Lung (tissue), 12 donors: ENCODE results near the gene ZC3H8. TPM values are rescaled to one million over a fixed set of nuclear protein-coding genes. Genes with fewer than 3 reads are reported as not detected.

Experiments
- ATAC-seq: fragments of 200-7000 bp; cut with Tn5 transposase; one replicate; pipeline ENCODE4 v1.9.1; 2020; ENCODE audit warnings: moderate number of reproducible peaks; ENCODE audit not compliant: insufficient read depth, low FRiP score
- DNase-seq, 3 donors: peaks; one replicate each; pipeline ENCODE4 v3.0.0-alpha.2; 2013 to 2017
- H3K27ac ChIP-seq, 2 donors: one replicate each; pipeline ENCODE4 v1.5.1; 2013; ENCODE audit warnings: mild to moderate bottlenecking in 2 of 2, moderate library complexity in 2 of 2, control low read depth in 1 of 2, inconsistent platforms in 1 of 2, low read depth in 1 of 2, low read length in 1 of 2
- H3K27me3 ChIP-seq, 3 donors: one replicate each; pipeline ENCODE4 v1.5.1; 2013; ENCODE audit warnings: low read length in 2 of 3; ENCODE audit not compliant: control insufficient read depth in 3 of 3, insufficient read depth in 3 of 3
- H3K36me3 ChIP-seq, 4 donors: one replicate each; pipeline ENCODE4 v1.5.1; 2013; ENCODE audit warnings: low read length in 4 of 4, mild to moderate bottlenecking in 1 of 4, moderate library complexity in 1 of 4; ENCODE audit not compliant: control insufficient read depth in 4 of 4, insufficient read depth in 4 of 4
- H3K4me1 ChIP-seq, 5 donors: one replicate each; pipeline ENCODE4 v1.5.1; 2013; ENCODE audit warnings: low read length in 5 of 5, mild to moderate bottlenecking in 2 of 5, moderate library complexity in 1 of 5; ENCODE audit not compliant: control insufficient read depth in 5 of 5, insufficient read depth in 5 of 5
- H3K4me3 ChIP-seq: one replicate; pipeline ENCODE4 v1.5.1; 2013; ENCODE audit warnings: mild to moderate bottlenecking, control low read depth, moderate library complexity
- H3K9ac ChIP-seq, 2 donors: one replicate each; pipeline ENCODE4 v1.5.1; 2013; ENCODE audit warnings: low read length in 2 of 2, control low read depth in 1 of 2; ENCODE audit not compliant: insufficient read depth in 1 of 2
- H3K9me3 ChIP-seq, 4 donors: one replicate each; pipeline ENCODE4 v1.5.1; 2013; ENCODE audit warnings: low read length in 3 of 4, mild to moderate bottlenecking in 1 of 4, moderate library complexity in 1 of 4; ENCODE audit not compliant: control insufficient read depth in 4 of 4, insufficient read depth in 3 of 4
- CTCF ChIP-seq: IDR thresholded peaks from 2 replicates; pipeline ENCODE4 v1.5.1; 2012; ENCODE audit warnings: mild to moderate bottlenecking; ENCODE audit errors: control extremely low read depth, extremely low read depth
- WGBS, 2 donors: extraction: QIAGEN DNeasy Blood & Tissue Kit; methylation state at CpG; one replicate each; pipeline ENCODE4 v1.1.7; 2013; 5-methylcytosine and 5-hydroxymethylcytosine counted together
- polyA plus RNA-seq, 2 donors: library from polyadenylated mRNA; stranded (reverse); fragments of 200-250 nt; gene quantifications; one replicate each; pipeline ENCODE4 v1.2.1, GENCODE V29; 2013
- total RNA-seq, 2 donors: library from RNA; depleted of rRNA in 1 of 2; stranded (reverse); fragments of >200 nt in 1 of 2; gene quantifications; one replicate each; pipeline ENCODE4 v1.2.1, GENCODE V29; 2014 to 2021
- donor health status: control.
- donor health status: control.
- donor health status: Bipolar disorder and iron deficiency.
- donor health status: healthy.
- donor health status: DM: yes; HTN: yes; CAD: no.

ZC3H8 gene
- total and polyA plus RNA-seq, 4 donors: 2.1 to 24.9 (median 5.3) TPM

- Histone ChIP-seq H3K27me3 (no peaks in the 10 kb centered on the region), H3K9me3 (peaks cover 0 to 3% (median 0%) of the 10 kb centered on the region in 4 donors), H3K36me3 (peaks cover 2 to 6% (median 4%) of the 10 kb centered on the region in 4 donors), H3K9ac (no peak overlapping the region), H3K4me1 (peaks cover 0 to 3% (median 0%) of the 10 kb centered on the region in 5 donors), H3K4me3 (no peak overlapping the region), H3K27ac (no peak overlapping the region)
- ATAC-seq: no peak
- TF ChIP-seq CTCF: no peak
- DNase-seq: no peak
- 99% methylated on average over 3 of the region's 3 CpGs for WGBS, 2 donors
Measured at GRCh38 chr2:112230371-112230770, 24.5 kb downstream of the ZC3H8 start.

- no peak for DNase-seq
- Histone ChIP-seq H3K4me3 (no peak overlapping the region), H3K9me3 (peaks cover 0 to 3% (median 0%) of the 10 kb centered on the region in 4 donors), H3K27me3 (no peaks in the 10 kb centered on the region), H3K9ac (no peak overlapping the region), H3K36me3 (peaks cover 0 to 6% (median 3%) of the 10 kb centered on the region in 4 donors), H3K27ac (no peak overlapping the region), H3K4me1 (peaks cover 0 to 3% (median 0%) of the 10 kb centered on the region in 5 donors)
- TF ChIP-seq CTCF: no peak
- ATAC-seq: no peak
Measured at GRCh38 chr2:112229348-112229747, 25.5 kb downstream of the ZC3H8 start.

- H3K4me3 ChIP-seq: no peak overlapping the region
- peaks cover 0 to 4% (median 0%) of the 10 kb centered on the region in 4 donors for H3K9me3 ChIP-seq
- H3K27me3 ChIP-seq: no peaks in the 10 kb centered on the region
- TF ChIP-seq CTCF: no peak
- no peak overlapping the region for H3K27ac ChIP-seq
- ATAC-seq: no peak
- 97 to 99% methylated on average over 3 of the region's 3 CpGs for WGBS, 2 donors
- H3K36me3 ChIP-seq: peaks cover 4 to 22% (median 11%) of the 10 kb centered on the region in 4 donors
- H3K4me1 ChIP-seq: no peaks in the 10 kb centered on the region
- DNase-seq: no peak
- no peak overlapping the region for H3K9ac ChIP-seq
Measured at GRCh38 chr2:112220831-112221230, 34.0 kb downstream of the ZC3H8 start.

- peaks cover 0 to 4% (median 0%) of the 10 kb centered on the region in 4 donors for H3K9me3 ChIP-seq
- no peak overlapping the region for H3K4me3 ChIP-seq
- ATAC-seq (no peak), DNase-seq (no peak)
- TF ChIP-seq CTCF: no peak
- no peaks in the 10 kb centered on the region for H3K4me1 ChIP-seq
- H3K27me3 ChIP-seq: no peaks in the 10 kb centered on the region
- H3K36me3 ChIP-seq: peaks cover 4 to 22% (median 11%) of the 10 kb centered on the region in 4 donors
- no peak overlapping the region for H3K27ac ChIP-seq
- 99% methylated on average over 3 of the region's 3 CpGs for WGBS, 2 donors
- no peak overlapping the region for H3K9ac ChIP-seq
Measured at GRCh38 chr2:112220186-112220585, 34.7 kb downstream of the ZC3H8 start.
